ENCODE data around the gene CSTPP1. TPM values are rescaled to one million over a fixed set of nuclear protein-coding genes. Genes with fewer than 3 reads are reported as not detected.

CSTPP1 gene
- total and polyA plus RNA-seq, 2 of the 4 experiments (the other 2 are of a cell fraction): 22.0 to 35.7 TPM

DNA sequence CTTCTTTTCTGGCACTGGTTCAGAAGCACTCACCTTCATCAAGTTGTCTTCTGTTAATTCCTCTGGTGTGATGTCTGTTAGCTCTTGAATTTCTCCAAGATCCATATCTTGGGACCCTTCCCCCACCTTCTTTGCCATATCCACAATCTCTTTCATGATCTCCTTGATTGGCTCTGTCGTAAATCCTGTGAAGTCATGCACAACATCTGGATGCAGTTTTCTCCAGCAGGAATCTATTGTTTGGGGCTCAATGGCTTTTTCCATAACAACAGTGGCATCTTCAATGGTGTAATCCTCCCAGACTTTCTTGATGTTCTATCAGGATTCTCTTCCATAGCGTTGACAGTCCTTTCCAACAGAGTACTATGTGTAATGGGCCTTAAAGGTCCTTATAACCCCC lies 96.9 kb downstream of the CSTPP1 start:
- Histone ChIP-seq H3K56ac (ENCODE audit: extremely low read depth, insufficient read depth, low read length) (no peak overlapping the region), H3K27me3 (ENCODE audit: control insufficient read depth, insufficient read depth, low read length) (no peaks in the 10 kb centered on the region), H3K4ac (ENCODE audit: low read depth, low read length) (no peak overlapping the region), H3K9me3 (ENCODE audit: control insufficient read depth, insufficient read depth, low read length) (no peaks in the 10 kb centered on the region), H2BK5ac (ENCODE audit: low read depth, low read length, poor library complexity, severe bottlenecking) (no peak overlapping the region), H2BK120ac (ENCODE audit: low read depth, low read length) (no peak overlapping the region), H3K4me3 (ENCODE audit: insufficient read depth, low read depth, low read length) (no peak overlapping the region), H4K20me1 (ENCODE audit: insufficient read depth, low read length) (no peaks in the 10 kb centered on the region), H3K9ac (ENCODE audit: low read depth, low read length) (no peak overlapping the region), H3K4me2 (ENCODE audit: low read depth, low read length) (no peak overlapping the region), H3K23ac (ENCODE audit: low read depth, low read length) (no peak overlapping the region), H3K36me3 (ENCODE audit: control insufficient read depth, insufficient read depth, low read length) (no peaks in the 10 kb centered on the region), H3K27ac (ENCODE audit: insufficient read depth, low read length) (no peak overlapping the region), H3K14ac (replicated peaks; ENCODE audit: low read depth, low read length) (no peak overlapping the region), H3K4me1 (ENCODE audit: control insufficient read depth, insufficient read depth, low read length) (no peaks in the 10 kb centered on the region), H3K9me1 (ENCODE audit: insufficient read depth, low read length) (no peaks in the 10 kb centered on the region), H3K18ac (ENCODE audit: low read depth, low read length) (no peak overlapping the region), H4K5ac (ENCODE audit: low read depth, low read length) (no peak overlapping the region), H4K8ac (ENCODE audit: low read depth in 2 of 2, low read length in 2 of 2) (no peak overlapping the region), H3K79me1 (ENCODE audit: low read depth in 1 of 2, low read length in 2 of 2) (no peaks in the 10 kb centered on the region), H2BK15ac (ENCODE audit: low read depth, low read length) (no peak overlapping the region), H2BK20ac (ENCODE audit: low read depth, low read length) (no peak overlapping the region), H2AK9ac (replicated peaks; ENCODE audit: low read depth, low read length, poor library complexity) (no peak overlapping the region), H2AFZ (replicated peaks; ENCODE audit: low read length, poor library complexity) (no peak overlapping the region), H2AK5ac (ENCODE audit: low read depth, low read length) (no peak overlapping the region), H4K91ac (ENCODE audit: insufficient read depth, low read depth, low read length) (no peak overlapping the region)
- TF ChIP-seq BHLHE40 (IDR thresholded peaks at IDR 0.05; ENCODE audit: low read depth, low read length) (no peak), FOS (IDR thresholded peaks at IDR 0.05; ENCODE audit: low read depth, low read length) (no peak), NFE2L2 (IDR thresholded peaks at IDR 0.05; ENCODE audit: low read depth, low read length) (no peak), RAD21 (IDR thresholded peaks at IDR 0.05; ENCODE audit: low read length) (no peak), SMC3 (IDR thresholded peaks at IDR 0.05; ENCODE audit: low read depth, low read length) (no peak), MXI1 (IDR thresholded peaks at IDR 0.05; ENCODE audit: borderline replicate concordance, low read depth, low read length) (no peak), RFX5 (IDR thresholded peaks at IDR 0.05; ENCODE audit: low read depth, low read length) (no peak)
- TF ChIP-seq, protein P1, sequence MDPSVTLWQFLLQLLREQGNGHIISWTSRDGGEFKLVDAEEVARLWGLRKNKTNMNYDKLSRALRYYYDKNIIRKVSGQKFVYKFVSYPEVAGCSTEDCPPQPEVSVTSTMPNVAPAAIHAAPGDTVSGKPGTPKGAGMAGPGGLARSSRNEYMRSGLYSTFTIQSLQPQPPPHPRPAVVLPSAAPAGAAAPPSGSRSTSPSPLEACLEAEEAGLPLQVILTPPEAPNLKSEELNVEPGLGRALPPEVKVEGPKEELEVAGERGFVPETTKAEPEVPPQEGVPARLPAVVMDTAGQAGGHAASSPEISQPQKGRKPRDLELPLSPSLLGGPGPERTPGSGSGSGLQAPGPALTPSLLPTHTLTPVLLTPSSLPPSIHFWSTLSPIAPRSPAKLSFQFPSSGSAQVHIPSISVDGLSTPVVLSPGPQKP (IDR thresholded peaks at IDR 0.05; ENCODE audit: borderline replicate concordance, low read depth, low read length): no peak
- TF ChIP-seq, protein P2, sequence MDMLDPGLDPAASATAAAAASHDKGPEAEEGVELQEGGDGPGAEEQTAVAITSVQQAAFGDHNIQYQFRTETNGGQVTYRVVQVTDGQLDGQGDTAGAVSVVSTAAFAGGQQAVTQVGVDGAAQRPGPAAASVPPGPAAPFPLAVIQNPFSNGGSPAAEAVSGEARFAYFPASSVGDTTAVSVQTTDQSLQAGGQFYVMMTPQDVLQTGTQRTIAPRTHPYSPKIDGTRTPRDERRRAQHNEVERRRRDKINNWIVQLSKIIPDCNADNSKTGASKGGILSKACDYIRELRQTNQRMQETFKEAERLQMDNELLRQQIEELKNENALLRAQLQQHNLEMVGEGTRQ (IDR thresholded peaks at IDR 0.05; ENCODE audit: low read depth, low read length): no peak
- TF ChIP-seq, protein P3, sequence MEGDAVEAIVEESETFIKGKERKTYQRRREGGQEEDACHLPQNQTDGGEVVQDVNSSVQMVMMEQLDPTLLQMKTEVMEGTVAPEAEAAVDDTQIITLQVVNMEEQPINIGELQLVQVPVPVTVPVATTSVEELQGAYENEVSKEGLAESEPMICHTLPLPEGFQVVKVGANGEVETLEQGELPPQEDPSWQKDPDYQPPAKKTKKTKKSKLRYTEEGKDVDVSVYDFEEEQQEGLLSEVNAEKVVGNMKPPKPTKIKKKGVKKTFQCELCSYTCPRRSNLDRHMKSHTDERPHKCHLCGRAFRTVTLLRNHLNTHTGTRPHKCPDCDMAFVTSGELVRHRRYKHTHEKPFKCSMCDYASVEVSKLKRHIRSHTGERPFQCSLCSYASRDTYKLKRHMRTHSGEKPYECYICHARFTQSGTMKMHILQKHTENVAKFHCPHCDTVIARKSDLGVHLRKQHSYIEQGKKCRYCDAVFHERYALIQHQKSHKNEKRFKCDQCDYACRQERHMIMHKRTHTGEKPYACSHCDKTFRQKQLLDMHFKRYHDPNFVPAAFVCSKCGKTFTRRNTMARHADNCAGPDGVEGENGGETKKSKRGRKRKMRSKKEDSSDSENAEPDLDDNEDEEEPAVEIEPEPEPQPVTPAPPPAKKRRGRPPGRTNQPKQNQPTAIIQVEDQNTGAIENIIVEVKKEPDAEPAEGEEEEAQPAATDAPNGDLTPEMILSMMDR (conservative IDR thresholded peaks at IDR 0.05; ENCODE audit: low read depth, low read length): no peak
- no TSS peak for BruUV-seq (replicated peaks)
- DNase-seq: no peak
- ATAC-seq (ENCODE audit: low read depth): no peak
- ChIA-PET POLR2A (ENCODE audit: unreplicated experiment) (no interaction called here), CTCF (no interaction called here)
- in situ Hi-C loops (cut with MboI; ENCODE audit: low sequenced_read_pairs): no loop called here
- intact Hi-C loops (cut with micrococcal nuclease): no loop called here
- WGBS, 2 experiments (ENCODE audit: extremely low coverage in 2 of 2, insufficient read length in 1 of 2): 83% methylated on average over 1 of the region's 2 CpGs; no CpG with 5 or more reads in 1 of the 2 experiments
- dilution Hi-C loops (cut with HindIII; ENCODE audit: low sequenced_read_pairs, unreplicated experiment): no loop called here
